DOHH2 (cell line): ENCODE measurements around the gene MTHFD2L.
"Not testable (repeated sequence)": the region's sequence is repeated elsewhere in the genome, so short reads cannot be mapped to it uniquely, and the experiment has no call there.

Experiments used
- H3F3A ChIP-seq: fragments of 200-600 bp; sonication (generic), shearing (Covaris generic); 2 replicates; pipeline ENCODE4 v1.6.0; 2016; ENCODE audit warnings: antibody characterized with exemption, mild to moderate bottlenecking; ENCODE audit not compliant: control insufficient read depth, insufficient read depth
- H3K27ac ChIP-seq: fragments of 200-600 bp; sonication (generic); 2 replicates; pipeline ENCODE4 v1.5.1; 2014; ENCODE audit warnings: low read depth, mild to moderate bottlenecking, low read length, moderate library complexity
- H3K27me3 ChIP-seq: fragments of 200-600 bp; sonication (generic); 2 replicates; pipeline ENCODE4 v1.6.1; 2014; ENCODE audit warnings: mild to moderate bottlenecking, low read length, mixed read lengths; ENCODE audit not compliant: control insufficient read depth
- H3K36me3 ChIP-seq: fragments of 200-600 bp; sonication (generic); 2 replicates; pipeline ENCODE4 v1.6.1; 2014; ENCODE audit warnings: mild to moderate bottlenecking, low read length, moderate library complexity, mixed read lengths; ENCODE audit not compliant: control insufficient read depth
- H3K4me1 ChIP-seq: fragments of 200-600 bp; sonication (generic); 2 replicates; pipeline ENCODE4 v1.6.1; 2014; ENCODE audit warnings: mild to moderate bottlenecking, low read length, mixed read lengths; ENCODE audit not compliant: control insufficient read depth
- H3K4me2 ChIP-seq: fragments of 200-600 bp; sonication (generic); 2 replicates; pipeline ENCODE4 v1.6.0; 2014; ENCODE audit warnings: mild to moderate bottlenecking, low read length, moderate library complexity
- H3K4me3 ChIP-seq: fragments of 200-600 bp; sonication (generic); 2 replicates; pipeline ENCODE4 v1.5.1; 2014; ENCODE audit warnings: mild to moderate bottlenecking, low read length, mixed read lengths
- H3K79me2 ChIP-seq: fragments of 200-600 bp; sonication (generic); 2 replicates; pipeline ENCODE4 v1.6.1; 2014; ENCODE audit warnings: mild to moderate bottlenecking, low read length, mixed read lengths; ENCODE audit not compliant: control insufficient read depth
- H3K9me2 ChIP-seq: fragments of 200-600 bp; sonication (generic); replicated peaks from 2 replicates; pipeline ENCODE4 v1.6.1; 2014; ENCODE audit warnings: mild to moderate bottlenecking, low read length, mixed read lengths; ENCODE audit not compliant: control insufficient read depth
- H3K9me3 ChIP-seq: fragments of 200-600 bp; sonication (generic); 2 replicates; pipeline ENCODE4 v1.6.1; 2014; ENCODE audit warnings: antibody characterized with exemption, low read length, mixed read lengths; ENCODE audit not compliant: control insufficient read depth, insufficient read depth
- H4K20me1 ChIP-seq: fragments of 200-600 bp; sonication (generic); 2 replicates; pipeline ENCODE4 v1.6.0; 2014; ENCODE audit warnings: low read depth, mild to moderate bottlenecking, antibody characterized with exemption, low read length, moderate library complexity; ENCODE audit not compliant: control insufficient read depth, insufficient read depth
- CTCF ChIP-seq: fragments of 200-600 bp; sonication (generic); IDR thresholded peaks from one replicate; pipeline ENCODE4 v1.5.1; 2014; ENCODE audit warnings: antibody characterized with exemption, mild to moderate bottlenecking, low read depth, low read length; ENCODE audit not compliant: poor library complexity, severe bottlenecking
- EZH2phosphoT487 ChIP-seq: fragments of 200-600 bp; sonication (generic); IDR thresholded peaks from 2 replicates; pipeline ENCODE4 v1.6.1; 2017; ENCODE audit warnings: borderline replicate concordance, mild to moderate bottlenecking, antibody characterized with exemption, low read length, moderate library complexity, mixed read lengths

Gene MTHFD2L

GRCh38 chr4:74335341-74336021, 177.6 kb downstream of the MTHFD2L start:
- H3K9me3 ChIP-seq = no peaks in the 10 kb centered on the region
- TF ChIP-seq EZH2phosphoT487 (no peak), CTCF (no peak)
- H3K36me3 ChIP-seq = no peaks in the 10 kb centered on the region
- H3K79me2 ChIP-seq = no peaks in the 10 kb centered on the region
- H3K4me1 ChIP-seq = peaks cover 11% of the 10 kb centered on the region
- no peak overlapping the region for H3K4me3 ChIP-seq
- no peaks in the 10 kb centered on the region for H3K27me3 ChIP-seq
- H3F3A ChIP-seq = no peaks in the 10 kb centered on the region
- H3K9me2 ChIP-seq = no peaks in the 10 kb centered on the region
- no peak overlapping the region for H3K4me2 ChIP-seq
- no peak overlapping the region for H3K27ac ChIP-seq
- no peaks in the 10 kb centered on the region for H4K20me1 ChIP-seq

GRCh38 chr4:74338792-74339333, 180.9 kb downstream of the MTHFD2L start:
- Histone ChIP-seq H3K9me3 (peaks cover 10% of the 10 kb centered on the region; the same call in 1 of the 2 replicates), H3K9me2 (no peaks in the 10 kb centered on the region), H3K79me2 (no peaks in the 10 kb centered on the region), H3K4me1 (peaks cover 7% of the 10 kb centered on the region), H3K27me3 (no peaks in the 10 kb centered on the region), H3K4me3 (no peak overlapping the region), H3K36me3 (no peaks in the 10 kb centered on the region), H4K20me1 (no peaks in the 10 kb centered on the region), H3F3A (no peaks in the 10 kb centered on the region), H3K4me2 (no peak overlapping the region), H3K27ac (no peak overlapping the region)
- TF ChIP-seq EZH2phosphoT487 = no peak
- no peak for TF ChIP-seq CTCF

GRCh38 chr4:74339501-74339900, 181.6 kb downstream of the MTHFD2L start:
- TF ChIP-seq EZH2phosphoT487 = no peak
- TF ChIP-seq CTCF = no peak
- Histone ChIP-seq H3K27me3 (no peaks in the 10 kb centered on the region), H3K79me2 (no peaks in the 10 kb centered on the region), H3K36me3 (no peaks in the 10 kb centered on the region), H3K4me2 (no peak overlapping the region), H3K4me1 (peaks cover 7% of the 10 kb centered on the region), H3K9me2 (no peaks in the 10 kb centered on the region), H3K9me3 (peaks cover 17% of the 10 kb centered on the region; the same call in 1 of the 2 replicates), H3K27ac (no peak overlapping the region), H4K20me1 (no peaks in the 10 kb centered on the region), H3K4me3 (no peak overlapping the region), H3F3A (no peaks in the 10 kb centered on the region)

GRCh38 chr4:74340421-74340820, 182.5 kb downstream of the MTHFD2L start:
- H3K9me3 ChIP-seq = peaks cover 18% of the 10 kb centered on the region; the same call in 1 of the 2 replicates
- not testable (repeated sequence) for H3K4me2 ChIP-seq, H3F3A ChIP-seq, H3K4me3 ChIP-seq, H3K36me3 ChIP-seq, H3K79me2 ChIP-seq, H3K27ac ChIP-seq, H3K4me1 ChIP-seq, H4K20me1 ChIP-seq, H3K9me2 ChIP-seq, H3K27me3 ChIP-seq
